NCI-H2107 (cell line): Measurements from ENCODE around the gene PSMA1.
"Not testable (repeated sequence)": the region's sequence is repeated elsewhere in the genome, so short reads cannot be mapped to it uniquely, and the experiment has no call there.

ENCODE experiments used
- DNase-seq: peaks from one replicate; lab custom pipeline; 2025; lab: John Stamatoyannopoulos, UW

Gene PSMA1

GRCh38 chr11:14519917-14520746 is at the start of gene PSMA1:
Gene PSMA1 (minus strand): TSS chr11:14520386. CDS start chr11:14520299, 87 bp downstream.
- peak; percentile 88 for DNase-seq

GRCh38 chr11:14569516-14569915 is 49.3 kb upstream of the PSMA1 start:
- DNase-seq = not testable (repeated sequence)

DNA sequence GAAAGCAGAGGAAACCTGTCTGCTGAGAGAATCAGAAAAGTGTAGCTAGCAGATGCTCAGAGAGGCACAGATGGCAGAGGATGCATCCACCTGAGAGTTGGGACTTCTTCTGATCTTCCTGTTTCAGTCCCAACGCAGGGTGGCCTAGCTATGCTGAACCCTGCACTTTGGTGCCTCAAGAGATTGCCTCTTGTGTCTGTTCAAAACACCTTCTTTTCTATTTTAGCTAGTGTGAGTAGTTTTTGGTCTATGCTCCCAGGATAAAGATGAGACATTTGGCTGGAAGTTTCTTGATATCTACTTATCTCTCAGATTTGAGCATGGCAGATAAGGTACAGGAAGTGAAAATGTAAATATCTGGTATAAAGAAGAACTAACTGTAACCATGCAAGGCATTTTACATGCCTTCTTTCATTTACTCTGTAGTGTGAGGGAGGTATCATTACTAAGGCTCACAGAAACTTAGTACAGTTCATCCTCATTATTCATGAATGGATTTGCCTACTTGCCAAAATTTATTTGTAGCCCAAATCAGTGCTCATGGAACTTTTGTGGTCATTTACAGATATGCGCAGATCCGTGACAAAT is 47.0 kb upstream of the PSMA1 start:
- DNase-seq = no peak

- DNase-seq = no peak
These were observed 46.3 kb upstream of the PSMA1 start for GRCh38 chr11:14566331-14567063.

GRCh38 chr11:14565845-14566244 is 45.7 kb upstream of the PSMA1 start:
- DNase-seq = no peak

DNA sequence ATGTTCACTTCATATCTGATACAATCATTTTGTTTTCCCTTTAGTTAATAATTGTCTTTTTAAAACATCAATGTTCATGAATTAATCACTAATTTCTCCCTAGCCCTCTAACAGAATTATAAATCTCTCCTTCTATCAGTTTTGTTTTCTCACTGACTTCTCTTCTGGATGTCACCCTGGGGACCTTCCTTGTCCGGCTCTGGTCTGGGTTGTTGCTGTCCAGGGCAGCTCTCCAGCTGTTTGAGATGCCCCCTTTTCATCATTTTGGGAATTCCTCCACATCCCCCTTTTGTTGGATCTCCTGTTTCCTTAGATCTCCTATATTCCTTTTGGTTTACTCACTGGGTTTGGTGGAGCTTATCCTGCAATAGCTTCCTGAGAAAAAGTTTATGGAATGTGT is 35.6 kb upstream of the PSMA1 start:
- DNase-seq = no peak

GRCh38 chr11:14554959-14555358 is 34.8 kb upstream of the PSMA1 start:
- DNase-seq = no peak

DNA sequence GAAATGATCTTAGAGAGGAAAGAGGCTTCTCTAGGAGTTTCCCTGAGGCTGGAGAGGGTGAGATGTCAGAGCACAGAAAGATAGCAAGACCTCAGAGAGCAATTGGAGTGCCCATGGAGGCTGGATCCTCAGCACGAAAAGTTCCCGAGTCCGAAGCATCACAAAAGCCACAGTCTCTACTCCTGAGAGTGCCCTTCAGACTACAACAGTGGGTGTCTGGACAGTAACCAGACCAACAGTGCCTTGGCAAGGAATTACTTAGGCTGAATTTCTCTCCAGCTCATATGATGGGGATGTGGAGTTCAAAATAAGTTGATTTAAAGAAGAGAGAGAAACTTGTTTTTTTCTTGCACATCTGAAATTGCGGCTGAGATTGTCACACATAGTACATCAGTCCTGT is 31.9 kb upstream of the PSMA1 start:
- DNase-seq = no peak

DNA sequence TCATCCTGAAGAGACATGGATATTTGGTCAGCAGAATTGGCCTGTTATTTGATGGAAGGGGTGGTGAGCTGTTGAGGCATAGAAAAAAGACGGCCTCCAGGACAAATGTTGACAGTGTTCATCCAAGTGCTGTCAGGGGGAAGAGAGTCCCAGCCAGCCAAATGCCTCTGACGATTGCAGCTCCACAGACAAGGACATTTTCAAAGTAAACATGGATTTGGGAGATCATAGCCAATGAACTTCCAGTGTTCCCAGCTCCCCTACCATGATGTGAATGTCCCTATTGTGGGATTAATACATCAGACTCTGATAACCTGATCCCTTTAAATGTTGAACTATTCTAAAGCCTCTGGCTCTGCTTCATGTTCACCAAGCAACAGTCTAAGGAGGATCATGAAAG is 31.2 kb upstream of the PSMA1 start:
- no peak for DNase-seq

DNA sequence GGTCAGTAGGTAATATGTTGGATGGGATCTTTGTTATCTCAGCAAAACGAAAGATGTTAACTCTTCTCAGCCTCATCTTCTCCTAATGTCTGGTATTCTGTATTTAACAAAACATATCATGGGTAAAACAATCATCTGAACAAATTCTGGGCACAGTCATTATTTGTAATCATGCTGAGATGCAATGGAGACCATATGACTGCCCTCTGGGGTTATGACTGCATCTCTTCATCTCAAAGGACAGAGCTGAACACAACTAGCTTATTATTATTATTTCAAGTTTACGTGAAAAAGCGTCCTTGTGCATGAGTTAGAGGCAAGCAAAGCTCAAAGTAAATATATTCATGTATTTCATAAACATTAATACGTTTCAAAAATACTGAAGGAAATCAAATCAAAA is 29.7 kb upstream of the PSMA1 start:
- DNase-seq = no peak

GRCh38 chr11:14547440-14547839 is 27.3 kb upstream of the PSMA1 start:
- no peak for DNase-seq

GRCh38 chr11:14546672-14547071 is 26.5 kb upstream of the PSMA1 start:
- DNase-seq = no peak

- DNase-seq = no peak
These were observed 24.4 kb upstream of the PSMA1 start for GRCh38 chr11:14544611-14545010.

GRCh38 chr11:14543260-14543659 is 23.1 kb upstream of the PSMA1 start:
- DNase-seq = no peak

GRCh38 chr11:14542324-14542723 is 22.1 kb upstream of the PSMA1 start:
- no peak for DNase-seq

- no peak for DNase-seq
These were observed 21.2 kb upstream of the PSMA1 start for GRCh38 chr11:14541192-14541947.

- DNase-seq = no peak
These were observed 19.8 kb upstream of the PSMA1 start for GRCh38 chr11:14539982-14540421.

- no peak for DNase-seq
These were observed 18.9 kb upstream of the PSMA1 start for GRCh38 chr11:14538926-14539554.

DNA sequence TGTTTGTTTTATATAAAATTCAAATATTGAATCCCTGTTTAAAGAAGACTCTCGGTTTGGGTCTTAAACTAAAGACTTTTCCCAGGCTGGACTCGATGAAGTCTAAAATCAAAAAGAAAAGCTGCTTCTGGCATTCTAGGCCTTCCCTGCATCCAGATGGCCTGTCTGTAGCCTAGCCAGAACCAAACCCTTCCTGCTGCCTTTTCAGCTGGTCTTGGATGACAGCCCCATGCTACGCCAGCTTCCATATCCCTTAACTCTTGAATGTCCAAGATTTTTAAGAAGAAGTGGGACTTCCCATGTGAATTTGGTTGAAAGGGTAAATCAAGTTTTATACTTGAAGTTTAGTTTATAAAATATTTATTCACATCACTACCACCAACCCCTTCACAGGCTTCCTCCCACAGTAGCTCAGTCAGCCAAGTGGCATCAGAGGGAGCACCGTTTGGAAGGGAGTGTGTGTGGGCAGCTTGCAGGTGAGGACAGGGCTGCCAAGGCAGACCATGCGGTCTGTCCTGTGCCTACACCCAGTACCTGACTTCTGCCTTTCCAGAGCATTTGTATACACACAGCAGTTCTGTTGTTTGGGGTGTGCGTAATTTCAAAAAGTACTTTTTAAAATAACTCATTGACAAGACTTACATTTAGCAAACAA is 18.2 kb upstream of the PSMA1 start:
- no peak for DNase-seq

GRCh38 chr11:14537134-14537599 is 17.0 kb upstream of the PSMA1 start:
- DNase-seq = no peak

- not testable (repeated sequence) for DNase-seq
These were observed 15.0 kb upstream of the PSMA1 start for GRCh38 chr11:14535166-14535565.
